Suppressor macrophage (primary cell): ENCODE measurements around the gene ULK4.
A peak's percentile ranks its signal among the peaks of the same experiment; 100 is the strongest.
"Not testable (repeated sequence)": the region's sequence is repeated elsewhere in the genome, so short reads cannot be mapped to it uniquely, and the experiment has no call there.

Experiments used
- DNase-seq, 4 experiments: peaks; one replicate each; pipeline ENCODE4 v3.0.0-alpha.2; 2020 to 2022
- total RNA-seq, 17 experiments: gene quantifications; one replicate each; lab custom pipeline; 2026; ENCODE audit warnings: mixed read lengths in 6 of 17, inconsistent platforms in 3 of 17; lab: John Stamatoyannopoulos, UW

The ULK4 gene
- total RNA-seq: 6.1 to 20.1 (median 13.4) reads per million in 17 experiments

DNA sequence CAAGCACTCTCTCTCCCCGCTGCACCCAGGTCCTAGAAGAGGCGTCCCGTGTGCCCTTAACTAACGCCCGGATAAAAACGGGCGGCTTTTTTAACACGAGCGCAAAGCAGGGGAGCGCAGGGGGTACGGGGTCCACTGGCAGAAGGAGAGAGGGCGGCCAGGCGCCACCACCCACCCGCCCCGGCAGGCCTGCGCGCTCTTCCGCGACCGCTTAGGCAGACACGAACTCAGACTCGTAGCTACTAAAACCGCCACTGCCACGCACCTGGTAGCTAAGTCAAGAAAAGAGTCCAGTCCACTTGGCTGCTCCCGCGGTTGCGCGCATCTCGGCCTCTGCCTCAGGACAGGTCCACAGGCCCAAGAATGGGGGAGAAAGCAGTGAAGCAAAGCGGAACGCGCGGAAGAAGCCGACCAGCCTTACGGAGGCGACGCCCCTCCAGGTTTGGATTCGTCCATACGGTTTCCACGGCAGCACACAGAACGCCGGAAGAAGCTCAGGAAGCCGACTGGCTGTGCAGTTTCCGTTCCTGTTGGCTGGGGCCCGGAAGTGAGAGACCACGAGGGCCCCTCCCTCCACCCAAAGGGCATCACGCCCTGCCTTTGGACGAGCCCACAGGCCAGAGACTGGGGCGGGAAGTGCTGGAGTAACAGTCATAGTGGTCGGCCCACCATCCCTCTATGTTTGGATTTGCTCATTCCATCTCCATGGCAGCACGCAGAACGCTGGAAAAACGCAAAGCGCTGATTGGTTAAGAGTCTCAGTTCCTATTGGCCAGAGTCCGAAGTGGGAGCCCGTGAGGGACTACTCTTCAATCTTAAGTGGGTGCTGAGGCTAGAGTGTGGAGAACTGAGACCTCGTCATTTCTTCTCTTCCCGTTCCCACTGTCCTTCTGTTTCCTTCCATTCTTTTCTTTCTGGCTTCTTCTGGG is at the start of gene ULK4:
Gene ULK4 (minus strand): TSS at position 353 of the 929 bp plus-strand sequence. CDS start 7,344 bp downstream, outside the sequence.
- peak; percentile 99 to 100 (median 99) for DNase-seq

DNA sequence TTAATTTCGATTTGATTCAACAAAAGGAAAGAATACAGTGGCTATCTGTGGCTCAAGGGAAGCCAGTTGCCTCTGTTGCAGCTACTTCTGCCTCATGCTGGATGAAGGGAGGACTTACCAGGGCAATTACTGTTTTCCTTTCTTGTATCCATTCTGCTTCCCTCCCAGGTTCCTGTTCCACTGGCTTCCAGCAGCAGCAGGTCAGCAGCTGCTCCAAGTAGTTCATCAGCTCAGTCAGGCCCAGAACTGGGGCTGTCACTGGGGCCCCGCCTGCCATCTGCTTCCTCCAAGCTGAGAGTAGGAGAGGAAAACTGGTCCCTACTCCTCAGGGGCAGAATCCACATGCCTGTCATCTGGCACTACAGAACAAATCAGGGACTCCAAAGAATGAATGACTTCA is 48.6 kb upstream of the ULK4 start:
- DNase-seq: peak in 2 of 4 experiments; percentile 18 to 39

DNA sequence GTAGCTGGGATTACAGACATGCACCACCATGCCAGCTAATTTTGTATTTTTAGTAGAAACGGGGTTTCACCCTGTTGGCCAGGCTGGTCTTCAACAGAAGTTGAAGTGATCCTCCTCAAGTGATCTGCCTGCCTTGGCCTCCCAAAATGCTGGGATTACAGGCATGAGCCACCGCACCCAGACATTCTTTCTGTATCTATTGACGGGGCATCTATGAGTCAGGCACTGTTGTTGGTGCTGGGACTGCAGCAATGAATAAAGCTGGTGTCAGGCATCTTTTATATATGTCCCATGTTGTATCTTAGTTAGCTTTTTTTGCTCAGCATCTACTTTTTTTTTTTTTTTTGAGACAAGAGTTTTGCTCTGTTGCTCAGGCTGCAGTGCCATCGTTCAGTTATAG is 47.6 kb upstream of the ULK4 start:
- no peak for DNase-seq

DNA sequence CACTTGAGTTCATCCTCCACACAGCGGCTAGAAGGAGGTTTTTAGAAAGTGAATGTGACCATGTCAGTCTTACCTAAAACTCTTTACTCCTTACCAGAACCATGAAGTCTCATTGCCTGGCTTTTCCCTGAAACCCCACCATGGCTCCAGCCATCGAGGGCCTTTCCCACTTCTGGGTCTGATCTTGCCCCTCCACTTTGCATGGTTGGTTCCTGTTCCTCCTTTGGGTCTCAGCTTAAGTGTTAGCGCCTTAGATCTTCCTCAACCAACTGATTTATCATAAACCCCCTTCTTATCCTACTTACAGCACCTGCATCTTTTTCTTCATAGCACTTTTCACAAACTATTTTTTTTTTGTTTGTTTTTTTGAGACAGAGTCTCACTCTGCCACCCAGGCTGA is 45.9 kb upstream of the ULK4 start:
- no peak for DNase-seq

- no peak for DNase-seq
Observed at GRCh38 chr3:42005401-42005800, 43.5 kb upstream of the ULK4 start.

DNA sequence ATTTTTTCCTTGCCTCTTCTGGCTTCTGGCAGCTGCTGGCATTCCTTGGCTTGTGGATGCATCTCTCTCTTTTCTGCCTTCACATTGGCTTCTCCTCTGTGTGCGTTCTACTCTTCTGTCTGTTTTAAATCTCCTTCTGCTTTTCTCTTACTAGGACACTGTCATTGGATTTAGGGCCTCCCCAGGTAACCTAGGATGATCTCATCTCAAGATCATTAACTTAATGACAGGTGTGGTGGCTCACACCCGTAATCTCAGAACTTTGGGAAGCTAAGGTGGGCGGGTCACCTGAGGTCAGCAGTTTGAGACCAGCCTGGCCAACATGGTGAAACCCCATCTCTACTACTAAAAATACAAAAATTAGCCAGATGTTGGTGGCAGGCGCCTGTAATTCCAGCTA is 40.9 kb upstream of the ULK4 start:
- DNase-seq: no peak

GRCh38 chr3:42001777-42002176 is 39.9 kb upstream of the ULK4 start:
- DNase-seq: no peak

DNA sequence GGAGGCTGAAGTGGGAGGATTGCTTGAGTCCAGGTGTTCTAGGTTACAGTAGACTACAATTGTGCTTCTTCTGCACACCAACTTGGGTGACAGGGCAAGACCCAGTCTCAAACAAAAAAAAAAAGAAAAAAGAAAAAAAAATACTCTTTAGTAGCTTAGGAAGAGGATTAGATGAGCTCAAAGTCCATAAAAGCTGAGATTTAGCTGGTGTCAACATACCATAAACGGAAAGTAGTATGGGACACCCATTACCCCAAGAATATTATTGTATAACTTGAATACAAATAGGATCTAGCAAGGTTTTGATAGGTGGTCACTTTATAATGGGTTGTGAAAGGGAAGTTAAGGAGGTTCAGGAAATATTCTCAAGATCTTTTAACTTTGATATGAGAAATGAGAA is 38.0 kb upstream of the ULK4 start:
- DNase-seq: no peak

DNA sequence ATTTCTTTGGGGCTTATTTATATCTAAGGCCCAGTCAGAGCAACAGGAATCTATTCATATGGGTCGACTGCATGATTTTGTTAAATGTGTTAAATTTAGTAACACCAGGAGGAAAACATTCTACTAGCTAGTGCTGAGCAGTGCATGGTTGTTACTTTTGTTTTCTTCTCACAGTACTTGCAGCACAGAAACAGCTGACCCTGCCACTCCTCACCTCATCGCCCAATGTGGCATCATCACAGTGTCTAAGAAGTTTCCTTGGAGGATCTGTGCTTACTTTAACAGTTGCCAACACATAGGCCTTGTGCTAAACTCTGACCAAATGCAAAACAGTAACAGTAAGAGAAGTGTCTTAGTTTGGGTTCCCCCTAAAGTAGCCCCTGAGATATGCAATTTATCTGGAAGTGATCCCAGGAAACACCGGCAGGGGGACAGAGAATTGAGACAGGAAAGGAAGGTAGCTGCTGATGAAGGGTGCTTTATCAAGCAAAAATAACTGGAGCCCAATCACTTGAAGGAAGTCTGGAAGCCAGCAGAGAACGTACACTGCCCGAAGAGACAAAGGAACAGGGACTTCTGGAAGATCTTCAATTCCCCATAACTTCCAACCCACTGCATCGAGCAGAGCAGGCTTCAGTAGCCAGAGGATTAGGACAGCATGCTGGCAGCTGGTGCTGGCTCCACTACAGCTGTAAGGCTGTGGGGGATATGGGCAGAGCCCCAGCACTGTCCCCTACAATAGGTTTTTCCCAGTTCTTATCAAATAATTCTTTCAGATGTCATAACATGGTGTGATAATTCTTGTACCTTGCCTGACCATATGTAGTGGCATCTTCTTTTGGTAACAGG is 36.0 kb upstream of the ULK4 start:
- peak; percentile 17 to 28 (median 24) for DNase-seq

DNA sequence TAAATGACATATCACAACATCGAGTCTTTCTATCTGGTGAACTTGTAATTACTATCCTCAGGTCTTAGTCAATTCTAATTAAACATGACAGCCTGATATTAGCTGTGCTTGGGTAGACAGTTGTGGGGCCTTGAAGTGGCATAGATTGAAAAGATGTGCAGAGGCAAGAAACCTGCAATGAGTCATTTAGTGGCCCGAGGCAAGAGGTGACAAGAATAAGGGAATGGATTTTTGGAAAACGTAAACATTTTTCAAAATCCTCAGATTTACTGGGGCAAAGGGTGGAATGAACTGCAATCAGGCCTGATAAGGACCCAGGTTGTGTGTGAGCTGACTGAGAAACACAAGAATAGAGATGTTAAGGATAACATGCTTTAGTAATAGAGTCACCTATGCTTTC is 29.5 kb upstream of the ULK4 start:
- no peak for DNase-seq

DNA sequence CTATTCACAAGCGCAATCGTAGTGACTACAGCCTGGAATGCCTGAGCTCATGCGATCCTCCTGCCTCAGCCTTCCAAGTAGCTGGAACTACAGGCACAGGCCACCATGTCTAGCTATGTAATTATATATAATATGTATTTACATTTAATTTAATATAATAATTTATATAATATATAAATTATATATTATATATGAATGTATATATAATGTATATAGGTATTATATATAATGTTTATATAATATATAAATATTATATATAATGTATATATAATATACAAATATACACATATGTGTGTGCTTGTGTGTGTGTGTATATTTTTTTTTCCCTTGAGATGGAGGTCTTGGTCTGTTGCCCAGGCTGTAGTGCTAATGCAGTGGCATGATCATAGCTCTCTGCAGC is 27.6 kb upstream of the ULK4 start:
- no peak for DNase-seq

- DNase-seq: peak in 3 of 4 experiments; percentile 15 to 43 (median 42)
Observed at GRCh38 chr3:41987627-41988026, 25.7 kb upstream of the ULK4 start.

- DNase-seq: no peak
Observed at GRCh38 chr3:41986561-41986960, 24.7 kb upstream of the ULK4 start.

GRCh38 chr3:41985018-41985417 is 23.1 kb upstream of the ULK4 start:
- no peak for DNase-seq

GRCh38 chr3:41983091-41983490 is 21.2 kb upstream of the ULK4 start:
- DNase-seq: not testable (repeated sequence)

DNA sequence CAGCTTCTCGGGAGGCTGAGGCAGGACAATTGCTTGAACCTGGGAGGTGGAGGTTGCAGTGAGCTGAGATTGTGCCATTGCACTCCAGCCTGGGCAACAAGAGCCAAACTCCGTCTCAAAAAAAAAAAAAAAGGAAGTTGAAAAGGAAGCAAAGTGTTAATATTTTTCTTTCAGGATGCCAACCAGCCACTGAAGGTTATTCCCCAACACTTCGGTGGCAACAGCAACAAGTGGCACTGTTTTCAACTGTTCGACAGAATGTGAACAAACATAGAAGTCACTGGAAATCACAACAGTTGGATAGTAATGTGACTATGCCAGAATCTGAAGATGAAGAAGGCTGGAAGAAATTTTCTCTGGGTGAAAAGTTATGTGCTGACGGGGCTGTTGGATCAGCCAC is 15.5 kb upstream of the ULK4 start:
- peak in 2 of 4 experiments; percentile 14 to 32 for DNase-seq

- no peak for DNase-seq
Observed at GRCh38 chr3:41975416-41976103, 13.7 kb upstream of the ULK4 start.

GRCh38 chr3:41974223-41974622 is 12.3 kb upstream of the ULK4 start:
- peak in 2 of 4 experiments; percentile 18 to 29 for DNase-seq

- DNase-seq: no peak
Observed at GRCh38 chr3:41972802-41973201, 10.9 kb upstream of the ULK4 start.

GRCh38 chr3:41966206-41966605 is 4.3 kb upstream of the ULK4 start:
- no peak for DNase-seq

DNA sequence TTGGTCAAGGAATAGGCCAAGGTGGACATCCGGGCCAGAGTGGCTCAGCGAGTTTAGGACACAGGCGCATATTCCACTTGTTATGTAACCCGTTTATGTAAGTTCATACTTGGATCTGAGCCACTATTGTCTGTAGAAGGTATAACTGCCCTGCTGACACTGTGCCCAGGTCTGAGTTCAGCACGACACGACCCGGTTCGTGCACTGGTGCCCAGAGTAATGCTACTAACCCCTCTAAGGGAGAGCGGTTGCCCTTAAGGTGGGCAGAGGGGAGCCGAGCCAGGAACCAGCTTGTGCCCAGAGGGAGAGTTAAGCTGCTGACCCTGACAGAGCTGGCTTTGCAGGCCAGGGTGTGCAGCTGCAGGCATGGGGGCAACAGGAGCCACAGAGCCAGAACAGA is 1.9 kb upstream of the ULK4 start:
- DNase-seq: no peak
